Measurements from ENCODE around the gene SLN. TPM values are rescaled to one million over a fixed set of nuclear protein-coding genes. Genes with fewer than 3 reads are reported as not detected.
A peak's percentile ranks its signal among the peaks of the same experiment; 100 is the strongest.

The SLN gene
- total RNA-seq, 1 donor from 2014 or later: not detected

DNA sequence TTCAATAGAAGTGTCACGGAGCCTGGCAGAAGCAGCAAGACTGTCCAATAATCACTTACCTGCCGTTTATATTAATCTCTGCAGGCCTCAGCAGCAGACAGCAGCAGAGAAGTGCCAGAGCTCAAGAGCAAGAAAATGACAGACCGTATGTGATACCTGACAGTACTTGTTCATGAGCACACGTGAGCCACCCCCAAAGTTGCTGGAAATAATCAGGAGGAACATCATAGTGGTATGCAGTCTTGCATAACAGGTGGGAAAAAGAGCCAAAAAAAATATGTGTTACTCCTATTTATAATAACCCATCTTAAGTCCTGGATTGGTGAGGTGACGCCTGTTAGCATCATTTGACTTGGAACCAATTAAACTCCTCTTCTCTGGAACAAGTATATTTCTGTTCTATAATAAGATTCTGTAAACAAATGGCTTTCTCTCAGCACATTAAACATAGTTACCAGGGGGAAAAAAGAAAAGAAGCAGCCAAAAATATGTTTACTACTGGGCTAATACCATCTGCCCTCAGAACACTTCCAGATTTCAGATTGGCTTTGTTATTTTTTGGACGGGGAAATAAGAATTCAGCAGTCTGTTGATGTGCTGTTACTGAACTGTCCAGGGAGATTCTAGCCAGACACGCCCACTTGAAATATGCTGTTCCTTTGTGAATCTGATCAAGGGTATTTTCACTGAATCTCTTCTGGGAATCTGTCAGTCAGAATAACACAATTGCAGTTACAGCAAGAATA lies 7.9 kb upstream of the SLN start:
- peak; percentile 46 for DNase-seq (ENCODE audit: low spot score)

DNA sequence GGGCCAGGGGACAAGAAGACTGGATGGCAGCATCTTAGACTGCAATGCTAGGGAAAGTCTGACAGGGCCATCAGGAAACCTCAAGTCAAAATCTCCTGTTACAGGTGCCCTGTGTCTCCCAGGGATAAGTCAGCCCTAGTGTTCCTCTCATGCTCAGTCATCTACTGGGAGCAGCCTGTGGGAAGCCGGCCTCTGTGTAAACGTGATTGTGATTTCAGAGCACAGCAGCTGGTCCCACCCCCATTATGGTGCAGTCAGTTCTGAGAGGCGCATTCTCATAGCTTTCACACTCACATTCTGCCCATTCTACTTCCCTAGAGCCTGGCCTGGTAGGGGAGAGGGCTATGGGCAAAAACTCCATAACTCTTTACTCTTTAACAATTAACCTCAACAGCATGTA lies 7.2 kb upstream of the SLN start:
- no peak for DNase-seq (ENCODE audit: low spot score)

DNA sequence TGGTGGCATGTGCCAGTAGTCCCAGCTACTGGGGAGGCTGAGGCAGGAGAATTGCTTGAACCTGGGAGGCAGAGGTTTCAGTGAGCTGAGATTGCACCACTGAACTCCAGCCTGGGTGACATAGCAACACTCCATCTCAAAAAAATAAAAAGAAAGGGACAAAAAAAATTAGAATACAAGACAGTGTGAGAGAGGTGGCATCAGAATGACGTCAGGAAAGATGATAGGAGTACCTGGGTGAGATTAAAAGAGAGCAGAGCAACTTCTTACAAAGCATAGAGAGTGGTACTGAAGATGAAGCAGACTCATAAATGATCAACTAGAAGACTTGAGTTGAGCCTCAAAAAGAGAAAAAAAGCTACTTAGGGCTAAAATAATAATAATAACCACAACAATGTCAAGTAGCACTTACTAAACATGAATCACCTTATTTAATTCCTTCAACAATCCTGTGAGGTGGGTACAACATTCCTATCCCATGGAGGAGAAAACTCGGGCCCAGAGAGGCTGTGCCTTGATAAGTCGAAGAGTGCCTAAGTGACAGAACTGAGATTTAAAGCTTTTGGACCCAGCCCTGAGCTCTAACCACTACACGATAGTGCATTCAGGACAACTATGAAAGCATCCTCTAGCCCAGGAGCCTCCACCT lies 5.2 kb upstream of the SLN start:
- DNase-seq (ENCODE audit: low spot score): no peak

DNA sequence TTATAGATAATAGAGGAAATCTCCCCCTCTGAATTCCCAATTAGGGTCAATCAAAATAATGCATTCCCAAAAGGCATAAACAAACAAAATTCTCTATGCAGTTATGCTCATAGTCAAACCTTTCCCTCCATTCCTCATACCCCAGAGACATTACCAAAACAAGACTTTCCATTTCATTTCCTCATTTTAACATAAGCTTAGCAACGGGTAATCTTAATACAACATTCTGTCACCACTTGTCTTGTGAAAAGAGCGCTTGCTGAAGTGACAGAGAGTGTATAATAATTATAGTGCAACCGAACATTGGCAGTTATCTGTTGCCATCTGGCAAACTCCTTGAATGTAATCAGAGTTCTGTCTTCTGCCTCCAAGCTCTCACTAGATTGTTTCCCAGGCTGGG lies 1.2 kb upstream of the SLN start:
- DNase-seq (ENCODE audit: low spot score): no peak

DNA sequence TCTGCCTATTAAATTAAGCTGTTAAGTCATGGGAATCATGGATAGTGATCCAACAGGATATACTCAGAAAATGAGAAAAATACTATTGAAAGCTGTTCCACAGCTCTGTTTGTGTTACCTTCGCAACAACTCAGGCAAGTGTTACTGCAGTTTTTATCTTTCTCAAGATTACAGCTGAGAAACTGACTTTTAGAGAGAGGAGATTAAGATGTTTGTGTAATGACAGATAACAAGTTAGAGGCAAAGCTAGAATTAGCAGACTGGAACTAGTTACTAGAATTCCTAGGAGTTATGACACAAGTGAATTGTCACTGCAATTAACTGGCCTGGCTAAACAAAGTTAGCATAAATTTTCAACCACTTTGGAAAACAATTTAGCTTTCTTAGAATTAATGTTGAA lies 1.6 kb downstream of the SLN start:
- peak; percentile 33 for DNase-seq (ENCODE audit: low spot score)

DNA sequence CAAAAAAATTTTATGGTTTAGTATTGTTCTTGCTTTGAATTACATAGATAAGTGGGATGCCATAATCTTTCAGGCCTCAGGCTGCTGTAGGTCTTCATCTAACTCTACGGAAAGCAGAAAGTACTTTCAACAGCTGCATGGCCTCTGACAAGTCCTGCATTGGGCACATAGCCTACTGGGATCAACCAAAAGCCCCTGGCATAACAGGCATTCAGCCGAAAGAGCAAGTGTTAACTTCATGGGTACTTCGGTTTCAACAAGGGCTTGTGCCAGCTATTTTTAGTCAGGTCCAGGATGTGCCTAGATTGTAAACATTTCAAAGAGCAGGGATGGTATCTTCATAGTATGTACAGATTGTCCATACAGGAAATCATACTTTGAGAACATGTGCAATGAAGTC lies 3.1 kb downstream of the SLN start:
- no peak for DNase-seq (ENCODE audit: low spot score)

DNA sequence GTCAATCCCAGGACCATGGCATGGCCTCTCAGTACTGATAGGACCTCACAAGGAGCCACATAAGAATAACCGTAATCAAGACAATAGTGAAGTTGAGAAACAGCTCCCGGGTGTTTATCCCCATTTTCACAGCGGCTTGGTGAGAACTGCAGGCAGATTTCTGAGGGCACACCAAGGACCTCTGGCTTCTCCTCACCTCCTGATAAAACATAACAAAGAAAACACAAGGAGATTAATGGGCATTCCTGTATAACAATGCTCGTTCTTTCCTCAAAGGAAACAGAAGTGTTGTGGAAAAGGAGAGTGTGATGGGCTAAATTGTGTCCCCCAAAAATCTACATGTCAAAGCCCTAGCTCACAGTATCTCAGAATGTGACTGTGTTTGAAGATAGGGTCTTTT lies 4.0 kb downstream of the SLN start:
- DNase-seq (ENCODE audit: low spot score): no peak

DNA sequence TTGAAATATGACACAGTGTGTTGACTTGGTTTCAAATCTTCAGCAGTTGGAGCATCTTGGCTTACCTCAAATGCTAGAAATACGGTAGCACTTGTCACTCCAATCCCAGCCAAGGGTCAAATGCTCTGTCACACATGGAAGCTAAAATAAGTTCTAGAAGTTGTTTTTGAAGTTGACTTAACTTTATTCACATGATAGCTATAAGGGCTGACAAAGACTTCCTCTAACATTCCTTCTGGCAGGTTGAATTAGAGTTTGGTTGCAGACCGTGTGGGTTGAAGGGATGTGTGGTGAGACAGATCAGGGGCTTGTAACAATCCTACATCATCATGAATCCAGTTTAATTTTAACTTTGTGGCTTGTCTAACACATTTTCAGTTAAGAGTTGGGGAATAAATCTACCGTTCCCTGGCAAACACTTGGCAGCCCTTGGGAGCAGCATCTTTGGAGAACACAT lies 4.6 kb downstream of the SLN start:
- no peak for DNase-seq (ENCODE audit: low spot score)

DNA sequence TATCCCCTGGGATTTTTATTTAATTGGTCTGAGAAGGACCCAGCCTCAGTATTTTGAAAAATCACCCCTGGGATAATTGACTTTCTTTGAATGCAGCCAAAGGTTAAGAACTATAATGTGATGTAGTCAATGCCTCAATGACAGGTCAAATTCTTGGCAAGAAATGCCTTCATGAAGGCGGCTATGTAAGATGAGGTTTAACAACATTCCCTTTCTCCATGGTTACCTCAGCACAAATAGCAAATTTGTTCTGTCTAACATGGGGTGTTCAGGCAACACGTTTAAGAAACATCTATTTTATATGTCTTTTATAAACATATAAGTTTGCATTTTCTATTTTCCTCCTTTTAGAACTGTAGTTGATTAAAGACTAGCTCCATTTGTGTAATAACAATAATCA lies 5.3 kb downstream of the SLN start:
- DNase-seq (ENCODE audit: low spot score): peak; percentile 37

DNA sequence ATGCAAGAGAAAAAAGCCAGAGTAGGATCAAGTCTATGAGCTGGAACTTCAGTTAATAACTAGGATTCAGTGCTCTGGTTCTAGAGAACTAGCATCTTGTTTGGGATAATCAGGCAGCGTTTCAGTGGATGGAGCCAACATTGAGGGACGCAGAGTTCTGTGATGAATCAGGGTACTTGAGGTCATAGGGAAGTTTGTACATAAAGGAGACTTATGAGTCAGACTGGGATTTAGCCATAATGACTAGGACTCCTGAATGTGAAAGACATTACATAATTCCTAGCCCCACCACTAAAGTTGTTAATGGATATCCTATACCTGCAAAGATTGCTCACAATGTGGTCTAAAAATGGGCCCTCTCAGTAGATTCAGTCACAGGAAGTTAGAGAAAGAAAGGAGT lies 6.8 kb downstream of the SLN start:
- no peak for DNase-seq (ENCODE audit: low spot score)

DNA sequence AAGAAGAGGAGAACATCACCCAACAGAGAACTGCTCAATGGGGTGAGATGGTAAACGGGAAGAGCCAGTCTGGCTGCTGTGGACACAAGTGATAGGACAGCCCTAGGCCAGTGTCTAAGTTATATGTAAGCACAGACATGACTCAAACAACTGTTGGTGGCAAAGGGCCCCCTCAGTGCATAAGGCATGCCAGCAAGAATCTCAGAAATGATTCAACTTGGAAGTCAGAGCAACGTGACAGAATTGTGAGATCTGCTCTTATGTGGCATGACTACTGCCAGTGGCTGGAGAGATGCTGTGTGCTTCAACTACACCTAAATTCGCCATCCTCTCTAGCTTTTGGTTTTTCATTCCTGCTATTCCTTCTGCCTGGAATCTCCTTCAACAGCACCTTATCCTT lies 7.4 kb downstream of the SLN start:
- no peak for DNase-seq (ENCODE audit: low spot score)

DNA sequence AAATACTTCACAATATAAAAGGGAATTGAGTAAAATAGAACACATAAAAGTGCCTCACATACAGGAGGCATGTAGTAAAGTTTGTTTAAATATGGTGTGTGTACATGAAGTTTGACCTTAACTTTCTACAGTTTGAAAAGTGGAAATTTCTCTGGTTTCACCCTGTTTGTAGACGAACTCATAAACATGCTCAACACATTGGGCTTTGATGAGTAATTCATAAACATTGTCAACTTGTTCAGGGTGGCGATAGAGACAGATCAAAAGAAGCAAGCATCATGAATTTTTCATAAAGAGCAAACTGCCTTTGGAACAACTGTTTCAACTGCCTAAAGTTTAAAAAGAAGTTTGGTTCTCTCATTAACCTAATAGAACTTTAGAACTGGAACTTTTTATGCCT lies 9.1 kb downstream of the SLN start:
- no peak for DNase-seq (ENCODE audit: low spot score)

DNA sequence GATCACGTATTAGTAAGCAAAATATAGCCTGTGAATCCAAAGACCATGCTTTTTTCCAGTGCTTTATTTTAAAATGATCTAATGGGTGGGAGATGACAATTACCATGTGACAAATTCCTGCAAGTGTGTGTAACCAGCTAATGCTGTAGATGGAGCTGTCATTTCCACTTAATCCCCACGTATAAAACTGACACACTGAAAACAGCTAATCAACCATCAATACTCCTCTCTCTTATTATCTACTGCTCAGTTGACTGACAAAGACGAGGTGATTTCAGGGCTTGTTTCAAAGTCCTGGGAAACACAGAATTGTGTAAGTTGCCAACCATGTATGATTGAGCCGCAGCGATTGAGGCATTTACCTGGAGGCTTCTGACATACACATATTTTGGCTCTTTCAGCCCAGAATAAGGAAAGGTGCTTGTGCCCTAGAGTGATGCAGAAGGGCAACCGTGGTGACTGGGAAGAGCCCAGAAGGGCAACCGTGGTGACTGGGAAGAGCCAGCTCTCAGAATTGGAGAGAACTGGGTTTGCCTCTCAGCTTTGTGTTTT lies 9.7 kb downstream of the SLN start:
- DNase-seq (ENCODE audit: low spot score): no peak

DNA sequence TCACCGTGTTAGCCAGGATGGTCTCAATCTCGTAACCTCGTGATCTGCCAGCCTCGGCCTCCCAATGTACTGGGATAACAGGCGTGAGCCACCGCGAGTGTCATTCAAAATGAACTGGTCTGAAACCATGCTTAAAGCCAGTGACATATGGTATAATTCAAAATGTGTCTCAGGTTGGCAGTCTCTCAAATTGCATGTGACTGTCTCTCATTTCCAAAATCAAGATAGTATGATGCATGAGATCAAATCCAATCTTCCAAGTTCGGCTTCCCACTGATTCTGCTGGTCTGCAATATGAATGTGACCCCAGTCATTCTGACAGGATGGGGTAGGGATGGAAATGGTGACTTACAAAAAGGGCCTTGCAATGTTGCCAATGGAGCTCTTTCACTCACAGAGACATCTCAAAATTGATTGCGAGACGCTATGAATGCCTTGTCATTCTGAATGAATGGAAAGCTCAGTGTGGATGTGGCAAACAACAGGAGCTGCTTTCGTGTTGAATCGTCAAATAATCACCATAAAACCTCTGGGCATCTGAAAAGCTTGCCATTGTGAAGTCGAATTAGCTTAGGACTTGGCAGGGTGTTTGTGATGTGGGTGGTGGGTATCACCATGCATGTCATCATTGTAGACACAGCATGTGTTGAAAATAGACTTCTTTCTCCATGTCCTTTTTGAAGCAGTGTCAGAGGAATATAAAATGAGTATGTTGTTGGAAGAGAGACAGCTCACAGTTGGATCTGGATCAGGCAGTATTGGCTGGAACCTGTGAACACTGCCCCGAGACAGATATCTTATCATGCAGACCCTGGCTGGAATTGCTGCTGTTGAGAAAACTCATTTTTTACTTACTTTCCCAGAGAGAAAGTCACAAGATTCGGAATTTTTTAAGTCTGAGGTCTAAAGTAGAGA lies 12.2 kb downstream of the SLN start:
- peak; percentile 80 for DNase-seq (ENCODE audit: low spot score)

DNA sequence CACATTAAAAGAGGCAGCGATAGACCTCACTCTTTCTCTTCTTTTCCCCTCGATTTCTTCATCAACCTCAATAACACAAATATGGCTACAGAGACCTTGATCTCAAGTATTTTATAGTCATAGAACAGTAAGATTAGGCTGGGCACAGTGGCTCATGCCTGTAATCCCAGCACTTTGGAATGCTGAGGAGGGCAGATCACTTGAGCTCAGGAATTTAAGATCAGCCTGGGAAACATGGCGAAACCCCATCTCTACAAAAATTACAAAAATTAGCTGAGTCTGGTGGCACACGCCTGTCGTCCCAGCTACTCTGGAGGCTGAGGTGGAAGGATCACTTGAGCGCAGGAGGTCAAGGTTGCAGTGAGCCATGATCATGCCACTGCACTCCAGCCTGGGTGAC lies 14.6 kb downstream of the SLN start:
- no peak for DNase-seq (ENCODE audit: low spot score)

DNA sequence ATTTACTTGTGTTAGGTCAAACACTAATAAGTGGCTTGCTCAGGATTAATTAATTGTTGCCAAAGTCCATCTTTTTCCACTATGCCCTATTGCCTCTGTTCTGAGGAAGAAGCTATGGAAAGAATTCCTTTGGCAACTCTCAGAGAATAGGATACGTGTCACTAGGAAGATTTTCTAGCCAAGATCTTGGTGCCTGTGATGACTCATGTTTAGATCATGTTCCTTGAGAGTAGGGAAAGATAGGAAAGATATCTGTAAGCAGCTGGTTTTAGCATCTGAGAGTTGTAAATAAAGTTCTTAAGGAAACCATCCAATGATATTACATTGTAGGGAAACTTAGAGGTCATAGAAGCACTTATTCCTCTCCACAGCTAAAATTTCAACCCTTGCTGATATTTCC lies 15.7 kb downstream of the SLN start:
- DNase-seq (ENCODE audit: low spot score): peak; percentile 94

DNA sequence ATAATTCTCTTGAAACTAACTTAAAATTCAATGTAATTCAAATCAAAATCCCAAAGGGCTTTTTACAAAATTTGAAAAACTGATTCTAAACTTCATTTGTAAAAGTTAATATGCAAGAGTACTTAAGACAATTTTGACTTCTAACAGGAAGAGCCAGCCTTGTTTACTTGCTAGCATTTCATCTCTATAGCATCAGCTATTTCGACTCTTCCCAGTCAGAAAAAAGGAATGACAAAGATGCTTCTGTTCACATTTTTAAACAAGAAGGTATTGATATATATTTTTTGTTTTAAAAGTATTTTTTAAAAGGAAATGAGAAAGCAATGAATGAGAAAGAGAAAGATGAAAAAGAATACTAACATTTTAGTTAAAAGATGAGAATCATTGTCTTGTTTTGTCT lies 16.4 kb downstream of the SLN start:
- DNase-seq (ENCODE audit: low spot score): no peak

DNA sequence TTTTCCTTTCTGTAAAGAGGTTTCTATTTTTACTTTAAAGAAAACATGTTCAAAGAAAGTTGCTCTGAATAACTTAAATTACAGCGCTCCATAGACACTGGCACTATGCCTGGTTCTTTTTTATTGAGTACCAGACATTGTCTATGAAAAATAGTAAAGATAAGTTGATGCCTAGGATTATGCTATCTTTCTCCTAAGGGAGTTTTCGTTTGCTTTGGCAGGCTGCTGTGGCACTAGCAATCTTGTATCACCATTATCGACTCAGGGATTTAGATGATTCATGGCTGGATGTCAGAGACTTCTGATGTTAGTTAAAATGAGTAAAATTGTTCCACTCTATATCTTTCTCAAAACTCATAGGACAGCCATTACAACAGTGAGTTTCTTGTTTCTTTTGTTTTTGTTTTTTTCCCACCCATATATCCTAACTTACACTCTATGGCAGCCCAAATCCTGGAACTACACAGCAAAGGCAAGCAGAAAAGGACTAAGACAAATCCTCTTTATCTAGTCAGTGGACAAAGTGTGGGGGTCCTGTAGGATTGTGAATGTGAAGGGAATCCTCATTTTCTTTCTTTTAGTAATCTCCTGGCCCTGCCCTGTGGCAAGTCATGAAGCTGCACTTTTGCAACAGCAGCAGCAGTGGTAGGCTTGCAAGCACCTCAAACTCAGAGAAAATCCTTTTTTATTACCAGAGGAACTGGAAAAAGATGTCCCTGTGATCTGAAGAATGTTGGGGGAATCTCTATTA lies 20.7 kb downstream of the SLN start:
- peak; percentile 97 for DNase-seq (ENCODE audit: low spot score)

DNA sequence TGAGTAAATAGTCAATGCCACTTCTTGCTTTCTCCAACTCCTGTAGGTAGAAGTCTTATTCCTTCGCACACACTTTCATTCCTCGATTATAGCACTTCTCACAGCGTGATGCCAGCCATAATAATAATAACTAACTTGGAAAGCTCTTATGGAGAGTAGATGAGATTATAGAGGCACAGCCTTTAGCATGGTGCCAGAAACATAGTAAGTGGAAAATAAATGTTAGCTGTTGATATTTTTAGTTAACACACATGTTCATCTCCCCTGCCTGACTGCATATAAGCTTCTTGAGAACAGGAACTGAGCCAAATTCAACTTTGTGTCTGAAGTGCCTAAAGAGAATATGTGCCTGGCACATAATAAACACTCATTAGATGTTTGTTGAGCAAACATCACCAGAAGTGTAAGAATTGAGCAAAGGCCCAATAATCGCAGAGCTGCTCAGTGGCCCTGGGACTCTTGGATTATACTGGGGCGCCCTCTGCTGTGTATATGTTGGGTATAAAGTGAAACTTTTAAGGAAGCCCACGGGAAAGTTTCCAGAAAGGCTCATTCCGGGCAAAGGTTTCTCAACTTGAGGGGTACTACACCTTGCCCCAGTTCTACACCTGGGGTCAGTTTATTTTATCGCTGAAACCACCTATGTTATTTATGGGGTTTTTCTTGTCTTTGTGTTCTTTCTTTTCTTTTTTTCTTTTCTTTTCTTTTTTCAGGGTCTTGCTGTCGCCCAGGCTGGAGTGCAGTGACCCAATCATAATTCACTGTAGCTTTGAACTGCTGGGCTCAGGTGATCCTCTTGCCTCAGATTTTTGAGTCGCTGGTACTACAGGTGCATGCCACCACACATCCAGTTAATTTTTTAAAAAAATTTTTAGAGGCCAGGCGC lies 22.3 kb downstream of the SLN start:
- DNase-seq (ENCODE audit: low spot score): peak; percentile 83

DNA sequence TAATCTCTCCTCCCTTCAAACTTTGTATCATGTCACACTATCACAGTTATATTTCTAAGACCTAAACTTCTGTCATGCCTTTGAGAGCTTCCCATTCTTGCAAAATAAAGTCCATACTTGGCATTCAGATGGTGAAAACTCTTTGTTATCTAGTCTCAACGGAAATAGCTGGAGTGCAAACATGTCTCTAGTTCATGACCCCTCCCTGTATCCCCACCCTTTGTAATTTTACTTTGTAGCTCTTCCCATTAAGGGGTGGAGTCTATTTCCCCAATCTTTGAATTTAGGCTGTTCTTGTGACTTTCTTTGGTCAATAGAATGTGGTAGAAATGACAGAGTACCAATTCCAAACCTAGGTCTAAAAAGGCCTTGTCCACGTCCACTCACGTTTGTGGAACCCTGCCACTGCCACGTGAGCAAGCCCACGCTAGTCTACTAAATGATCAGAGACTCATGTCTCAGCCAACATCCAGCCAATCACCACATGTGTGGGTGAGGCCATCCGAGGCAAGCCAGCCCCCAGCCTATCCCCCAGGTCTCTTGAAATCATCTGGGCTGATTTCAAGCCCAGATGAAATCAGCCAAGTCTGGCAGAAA lies 23.4 kb downstream of the SLN start:
- DNase-seq (ENCODE audit: low spot score): no peak

Measured in umbilical cord (tissue), 2 donors.